Measurements from ENCODE around the gene CHRM1. TPM values are rescaled to one million over a fixed set of nuclear protein-coding genes. Genes with fewer than 3 reads are reported as not detected.

Gene CHRM1
- total RNA-seq, 1 experiment from 2014 or later: 0.10 TPM

DNA sequence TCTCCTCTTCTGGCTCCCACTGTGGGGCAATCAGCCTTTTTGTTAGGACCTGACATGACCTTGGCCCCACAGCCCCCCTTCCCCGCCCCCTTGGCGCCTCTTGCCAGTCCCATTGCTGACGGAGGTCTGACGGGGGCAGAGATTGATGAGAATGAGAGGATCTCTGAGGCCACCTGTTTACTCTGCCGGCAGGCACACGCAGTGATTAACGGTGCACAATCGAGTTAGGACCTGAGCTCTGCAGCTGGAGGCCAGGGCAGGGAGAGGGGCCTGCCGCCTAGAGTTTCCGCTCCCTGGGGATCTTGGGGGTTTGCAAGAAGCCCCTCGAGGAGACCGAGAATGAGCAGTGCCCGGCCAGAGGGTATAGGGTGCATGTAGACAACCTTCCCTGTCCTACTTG, 6.8 kb upstream of the CHRM1 start (continued):
- TF ChIP-seq, protein P1, sequence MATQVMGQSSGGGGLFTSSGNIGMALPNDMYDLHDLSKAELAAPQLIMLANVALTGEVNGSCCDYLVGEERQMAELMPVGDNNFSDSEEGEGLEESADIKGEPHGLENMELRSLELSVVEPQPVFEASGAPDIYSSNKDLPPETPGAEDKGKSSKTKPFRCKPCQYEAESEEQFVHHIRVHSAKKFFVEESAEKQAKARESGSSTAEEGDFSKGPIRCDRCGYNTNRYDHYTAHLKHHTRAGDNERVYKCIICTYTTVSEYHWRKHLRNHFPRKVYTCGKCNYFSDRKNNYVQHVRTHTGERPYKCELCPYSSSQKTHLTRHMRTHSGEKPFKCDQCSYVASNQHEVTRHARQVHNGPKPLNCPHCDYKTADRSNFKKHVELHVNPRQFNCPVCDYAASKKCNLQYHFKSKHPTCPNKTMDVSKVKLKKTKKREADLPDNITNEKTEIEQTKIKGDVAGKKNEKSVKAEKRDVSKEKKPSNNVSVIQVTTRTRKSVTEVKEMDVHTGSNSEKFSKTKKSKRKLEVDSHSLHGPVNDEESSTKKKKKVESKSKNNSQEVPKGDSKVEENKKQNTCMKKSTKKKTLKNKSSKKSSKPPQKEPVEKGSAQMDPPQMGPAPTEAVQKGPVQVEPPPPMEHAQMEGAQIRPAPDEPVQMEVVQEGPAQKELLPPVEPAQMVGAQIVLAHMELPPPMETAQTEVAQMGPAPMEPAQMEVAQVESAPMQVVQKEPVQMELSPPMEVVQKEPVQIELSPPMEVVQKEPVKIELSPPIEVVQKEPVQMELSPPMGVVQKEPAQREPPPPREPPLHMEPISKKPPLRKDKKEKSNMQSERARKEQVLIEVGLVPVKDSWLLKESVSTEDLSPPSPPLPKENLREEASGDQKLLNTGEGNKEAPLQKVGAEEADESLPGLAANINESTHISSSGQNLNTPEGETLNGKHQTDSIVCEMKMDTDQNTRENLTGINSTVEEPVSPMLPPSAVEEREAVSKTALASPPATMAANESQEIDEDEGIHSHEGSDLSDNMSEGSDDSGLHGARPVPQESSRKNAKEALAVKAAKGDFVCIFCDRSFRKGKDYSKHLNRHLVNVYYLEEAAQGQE (IDR thresholded peaks at IDR 0.05; ENCODE audit: low read depth): no peak
- no peak for TF ChIP-seq ZFX (IDR thresholded peaks at IDR 0.05)
- TF ChIP-seq TCF7L2 (IDR thresholded peaks at IDR 0.05; ENCODE audit: borderline replicate concordance, extremely low read depth, insufficient read depth, insufficient read length): no peak

DNA sequence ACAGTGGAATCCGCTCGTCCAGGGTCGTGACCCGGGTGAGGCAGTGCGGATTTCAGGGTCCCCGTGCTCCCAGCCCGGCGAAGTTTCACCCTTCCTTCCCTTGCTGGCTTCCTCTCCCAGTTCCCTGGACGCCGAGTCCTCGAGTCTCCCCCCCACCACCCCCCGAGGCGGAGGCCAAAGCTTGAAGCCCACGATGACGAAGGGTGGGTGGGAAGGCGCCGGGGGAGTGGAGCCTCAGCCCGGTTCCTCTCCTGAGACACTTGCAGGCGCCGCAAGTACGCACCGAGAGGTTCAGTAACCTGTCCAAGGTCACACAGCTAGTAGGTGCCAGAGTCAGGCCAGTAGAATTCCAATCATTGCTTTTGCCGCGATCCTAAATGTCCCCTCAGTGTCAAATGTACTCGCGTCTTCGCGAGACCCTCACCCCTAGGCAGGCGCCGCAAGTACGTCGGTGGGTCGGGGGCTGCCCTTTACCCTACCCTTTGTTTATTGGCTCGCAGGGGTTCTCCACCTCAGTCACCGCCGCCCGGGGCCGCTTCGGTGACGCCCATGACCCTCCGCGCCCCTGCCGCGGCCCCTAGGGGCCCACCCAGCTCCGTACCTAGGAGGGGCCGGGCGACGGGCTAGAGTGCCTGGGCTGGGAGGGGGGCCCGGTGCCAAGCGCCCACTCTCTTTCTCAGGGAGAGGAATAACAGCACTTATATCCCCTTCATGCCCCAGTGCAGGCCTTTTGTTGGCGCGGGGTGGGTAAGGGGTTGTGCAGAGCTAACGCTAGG, 5.7 kb upstream of the CHRM1 start:
- Histone ChIP-seq H3K36me3 (ENCODE audit: control insufficient read depth in 1 of 2, insufficient read depth in 2 of 2, low read length in 2 of 2) (no peaks in the 10 kb centered on the region), H3K4me1 (ENCODE audit: control insufficient read depth in 1 of 2, insufficient read depth in 2 of 2, low read length in 2 of 2) (peaks cover 13 to 18% of the 10 kb centered on the region in 2 experiments), H3K4me2 (ENCODE audit: low read length) (no peak overlapping the region), H3K4me3 (replicated peaks in 1 of 2; ENCODE audit: low read depth in 1 of 2, low read length in 2 of 2) (no peak overlapping the region), H3K27me3 (ENCODE audit: insufficient read depth, low read length) (no peaks in the 10 kb centered on the region; the same call in 1 of the 2 replicates), H2AFZ (ENCODE audit: low read depth, low read length, poor library complexity, severe bottlenecking) (no peak overlapping the region), H3K79me2 (ENCODE audit: insufficient read depth, low read length) (no peaks in the 10 kb centered on the region), H4K20me1 (ENCODE audit: insufficient read depth) (no peaks in the 10 kb centered on the region), H3K27ac (ENCODE audit: low read depth, low read length) (no peak overlapping the region), H3K9me2 (ENCODE audit: insufficient read depth) (no peaks in the 10 kb centered on the region), H3K9ac (ENCODE audit: low read length) (no peak overlapping the region), H3K9me3 (ENCODE audit: control insufficient read depth in 1 of 2, insufficient read depth in 1 of 2, low read depth in 1 of 2, low read length in 2 of 2) (no peaks in the 10 kb centered on the region)
- no TSS peak for BruUV-seq (replicated peaks)
- DNase-seq (ENCODE audit: low read depth, low spot score): no peak
- POLR2A ChIA-PET: no interaction called here
- intact Hi-C loops (cut with micrococcal nuclease): no loop called here
- no peak for ATAC-seq
- CTCF ChIA-PET: no interaction called here
- TF ChIP-seq SRF (IDR thresholded peaks at IDR 0.05; ENCODE audit: low read depth): no peak
- no peak for TF ChIP-seq ZNF274 (IDR thresholded peaks at IDR 0.05; ENCODE audit: low read depth, low read length)
- TF ChIP-seq CBX3 (IDR thresholded peaks at IDR 0.05; ENCODE audit: low read depth): no peak
- TF ChIP-seq CEBPB (IDR thresholded peaks at IDR 0.05; ENCODE audit: low read depth): no peak
- TF ChIP-seq SIN3A (IDR thresholded peaks at IDR 0.05; ENCODE audit: low read depth): no peak
- TF ChIP-seq, protein P2, sequence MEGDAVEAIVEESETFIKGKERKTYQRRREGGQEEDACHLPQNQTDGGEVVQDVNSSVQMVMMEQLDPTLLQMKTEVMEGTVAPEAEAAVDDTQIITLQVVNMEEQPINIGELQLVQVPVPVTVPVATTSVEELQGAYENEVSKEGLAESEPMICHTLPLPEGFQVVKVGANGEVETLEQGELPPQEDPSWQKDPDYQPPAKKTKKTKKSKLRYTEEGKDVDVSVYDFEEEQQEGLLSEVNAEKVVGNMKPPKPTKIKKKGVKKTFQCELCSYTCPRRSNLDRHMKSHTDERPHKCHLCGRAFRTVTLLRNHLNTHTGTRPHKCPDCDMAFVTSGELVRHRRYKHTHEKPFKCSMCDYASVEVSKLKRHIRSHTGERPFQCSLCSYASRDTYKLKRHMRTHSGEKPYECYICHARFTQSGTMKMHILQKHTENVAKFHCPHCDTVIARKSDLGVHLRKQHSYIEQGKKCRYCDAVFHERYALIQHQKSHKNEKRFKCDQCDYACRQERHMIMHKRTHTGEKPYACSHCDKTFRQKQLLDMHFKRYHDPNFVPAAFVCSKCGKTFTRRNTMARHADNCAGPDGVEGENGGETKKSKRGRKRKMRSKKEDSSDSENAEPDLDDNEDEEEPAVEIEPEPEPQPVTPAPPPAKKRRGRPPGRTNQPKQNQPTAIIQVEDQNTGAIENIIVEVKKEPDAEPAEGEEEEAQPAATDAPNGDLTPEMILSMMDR (IDR thresholded peaks at IDR 0.05 in 2 of 3, conservative IDR thresholded peaks at IDR 0.05 in 1 of 3; ENCODE audit: borderline replicate concordance in 1 of 3, insufficient read depth in 1 of 3, low read depth in 2 of 3, low read length in 2 of 3): no peak
- no peak for TF ChIP-seq ZFX (IDR thresholded peaks at IDR 0.05)
- TF ChIP-seq EZH2phosphoT487 (IDR thresholded peaks at IDR 0.05; ENCODE audit: borderline replicate concordance): no peak
- TF ChIP-seq EZH2 (IDR thresholded peaks at IDR 0.05): no peak
- TF ChIP-seq POLR2AphosphoS5 (IDR thresholded peaks at IDR 0.05; ENCODE audit: low read depth, low read length): no peak
- no peak for TF ChIP-seq JUND (IDR thresholded peaks at IDR 0.05)
- no peak for TF ChIP-seq RAD21 (IDR thresholded peaks at IDR 0.05; ENCODE audit: low read depth)
- no peak for TF ChIP-seq YY1 (IDR thresholded peaks at IDR 0.05; ENCODE audit: extremely low read depth, insufficient replicate concordance, low read depth, low read length)
- TF ChIP-seq SP1 (IDR thresholded peaks at IDR 0.05; ENCODE audit: low read depth): no peak
- RAD21 ChIA-PET (ENCODE audit: low non-redundant PET in 1 of 2, low total read pairs in 2 of 2, uncharacterized antibody in 2 of 2, unreplicated experiment in 2 of 2): no interaction called here
